ENCODE data around the gene HPCAL1. TPM values are rescaled to one million over a fixed set of nuclear protein-coding genes. Genes with fewer than 3 reads are reported as not detected.

Gene HPCAL1
- total RNA-seq, 1 experiment from 2014 or later, result 26.9 TPM

DNA sequence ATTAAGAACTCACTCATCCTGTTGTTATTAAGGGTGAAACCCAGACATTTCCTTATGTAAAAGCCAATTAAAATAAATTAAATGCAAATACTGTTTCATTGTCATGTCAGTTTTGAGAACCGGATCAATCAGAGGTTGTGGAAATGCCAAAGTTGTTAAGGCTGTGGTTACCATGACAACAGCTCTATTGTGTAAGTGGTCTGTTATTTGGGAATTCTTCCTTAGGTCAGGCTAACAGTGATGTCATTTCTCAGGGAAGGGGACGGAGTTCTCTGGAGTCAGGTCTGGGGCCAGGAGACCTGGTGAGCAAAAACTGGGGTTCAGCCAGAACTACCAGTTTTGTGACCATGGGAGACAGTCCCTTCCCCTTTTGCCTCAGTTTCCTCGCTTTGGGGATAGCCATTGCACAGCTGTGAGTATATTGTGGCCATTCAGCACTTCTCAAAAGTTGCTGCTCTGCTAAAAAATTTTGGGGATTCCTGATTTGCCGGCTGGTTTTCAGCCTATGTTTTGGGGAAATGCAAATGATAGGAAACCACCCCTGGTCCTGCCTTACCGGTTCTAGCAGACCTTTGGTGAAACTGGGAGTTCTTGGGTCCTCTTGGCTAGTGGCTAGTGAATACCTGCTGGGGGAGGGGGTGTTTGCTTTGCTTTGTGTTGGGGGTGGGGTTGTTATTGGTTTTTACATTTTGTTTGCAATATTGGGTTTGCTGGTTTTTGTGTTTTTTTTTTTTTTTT is 21.6 kb downstream of the HPCAL1 start:
- H3K27ac Mint-ChIP-seq (ENCODE audit: unreplicated experiment), result peak overlapping the region; percentile 87
- H3K4me3 Mint-ChIP-seq (ENCODE audit: unreplicated experiment), result no peak overlapping the region
- peak in 1 of 2 experiments; percentile 35 for DNase-seq
- intact Hi-C loops (cut with micrococcal nuclease; ENCODE audit: unreplicated experiment), result no loop called here
- POLR2A ChIA-PET, result no interaction called here
- Histone ChIP-seq H3K4me3 (ENCODE audit: low read depth, low read length) (no peak overlapping the region), H3K9me3 (peaks cover 10% of the 10 kb centered on the region; the same call in 1 of the 2 replicates), H3K4me1 (peaks cover 47% of the 10 kb centered on the region), H3K36me3 (ENCODE audit: control insufficient read depth, insufficient read depth, low read length) (peaks cover 3% of the 10 kb centered on the region; the same call in 1 of the 2 replicates), H3K27me3 (replicated peaks; ENCODE audit: control insufficient read depth, insufficient read depth, low read length) (no peaks in the 10 kb centered on the region)
- peaks cover 28% of the 10 kb centered on the region for H3K4me1 Mint-ChIP-seq (ENCODE audit: low read depth, unreplicated experiment)
- H3K9me3 Mint-ChIP-seq (ENCODE audit: unreplicated experiment), result peaks cover 11% of the 10 kb centered on the region
- TF ChIP-seq CTCF (IDR thresholded peaks at IDR 0.05; ENCODE audit: insufficient read depth in 1 of 2, low read depth in 1 of 2, low read length in 1 of 2, severe bottlenecking in 1 of 2, unreplicated experiment in 1 of 2), result no peak
- CTCF ChIA-PET, result interaction anchor here (0.7 to 2.0 kb wide), 2 partner anchors 21 to 334 kb away, joined by 6 to 7 read pairs; partner anchors contain the start of gene HPCAL1
- no peaks in the 10 kb centered on the region for H3K27me3 Mint-ChIP-seq (ENCODE audit: insufficient read depth, unreplicated experiment)
- no TSS peak for BruUV-seq (replicated peaks)
- peaks cover 10% of the 10 kb centered on the region for H3K36me3 Mint-ChIP-seq (ENCODE audit: insufficient read depth, unreplicated experiment)

DNA sequence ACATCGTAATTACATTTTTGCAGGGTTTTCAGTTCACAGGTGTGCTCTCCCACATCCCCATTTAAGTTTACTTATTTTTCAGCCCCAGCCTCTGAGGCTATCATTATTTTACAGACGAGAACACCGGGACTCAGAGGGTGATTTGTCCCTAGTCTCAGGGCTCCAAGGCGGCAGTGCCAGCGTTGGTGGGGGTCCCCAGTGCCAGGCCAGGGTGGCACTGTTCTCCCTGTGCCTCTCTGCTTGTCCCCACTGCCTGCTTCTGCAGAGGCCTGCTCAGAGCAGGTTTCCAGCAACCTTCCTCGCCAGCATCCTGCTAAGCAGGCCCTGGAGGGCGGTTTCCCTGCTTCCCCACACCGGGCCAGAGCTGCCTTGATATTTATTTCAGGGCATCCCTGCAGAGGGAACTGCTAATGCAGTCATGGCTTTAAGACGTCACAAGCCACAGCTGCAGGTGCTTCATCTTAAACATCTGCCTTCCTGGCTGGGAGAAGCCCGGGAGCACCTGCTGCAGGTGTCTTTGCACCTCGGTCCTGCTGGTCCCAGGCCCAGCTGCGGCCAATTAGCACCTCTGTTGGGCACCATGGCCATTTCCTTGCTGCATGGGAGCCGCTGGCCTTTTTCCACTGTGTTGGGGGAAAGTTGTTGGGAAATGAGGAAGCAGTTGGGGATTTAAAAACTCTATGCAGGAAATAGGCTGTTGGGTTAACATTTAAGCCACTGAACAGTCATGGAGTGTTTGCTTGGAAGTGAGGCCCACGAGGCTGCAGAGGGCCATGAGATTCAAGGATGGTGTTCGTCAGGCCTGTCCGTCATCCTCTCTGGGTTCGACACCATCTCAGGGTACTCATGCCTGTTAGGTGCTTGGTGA is 22.8 kb downstream of the HPCAL1 start:
- intact Hi-C loops (cut with micrococcal nuclease; ENCODE audit: unreplicated experiment), result loop anchor here (5.0 kb wide), 1 partner anchor 82 kb away; no protein-coding TSS in a partner anchor
- no peaks in the 10 kb centered on the region for H3K27me3 Mint-ChIP-seq (ENCODE audit: insufficient read depth, unreplicated experiment)
- CTCF ChIA-PET, result no interaction called here
- no TSS peak for BruUV-seq (replicated peaks)
- DNase-seq, result no peak
- H3K27ac Mint-ChIP-seq (ENCODE audit: unreplicated experiment), result peak overlapping the region; percentile 68
- H3K4me3 Mint-ChIP-seq (ENCODE audit: unreplicated experiment), result no peak overlapping the region
- no peaks in the 10 kb centered on the region for H3K27me3 ChIP-seq (replicated peaks; ENCODE audit: control insufficient read depth, insufficient read depth, low read length)
- H3K36me3 Mint-ChIP-seq (ENCODE audit: insufficient read depth, unreplicated experiment), result peaks cover 5% of the 10 kb centered on the region
- H3K9me3 Mint-ChIP-seq (ENCODE audit: unreplicated experiment), result peaks cover 9% of the 10 kb centered on the region
- H3K4me1 ChIP-seq, result peaks cover 59% of the 10 kb centered on the region
- TF ChIP-seq CTCF (IDR thresholded peaks at IDR 0.05; ENCODE audit: insufficient read depth in 1 of 2, low read depth in 1 of 2, low read length in 1 of 2, severe bottlenecking in 1 of 2, unreplicated experiment in 1 of 2), result no peak
- no peak overlapping the region for H3K4me3 ChIP-seq (ENCODE audit: low read depth, low read length)
- peaks cover 40% of the 10 kb centered on the region for H3K4me1 Mint-ChIP-seq (ENCODE audit: low read depth, unreplicated experiment)
- POLR2A ChIA-PET, result no interaction called here
- peaks cover 8% of the 10 kb centered on the region; the same call in 1 of the 2 replicates for H3K9me3 ChIP-seq
- peaks cover 3% of the 10 kb centered on the region; the same call in 1 of the 2 replicates for H3K36me3 ChIP-seq (ENCODE audit: control insufficient read depth, insufficient read depth, low read length)

GRCh38 chr2:10326151-10326616 is 23.5 kb downstream of the HPCAL1 start:
- Mint-ChIP-seq H3K27ac (ENCODE audit: unreplicated experiment) (peak overlapping the region; percentile 68), H3K27me3 (ENCODE audit: insufficient read depth, unreplicated experiment) (no peaks in the 10 kb centered on the region), H3K4me1 (ENCODE audit: low read depth, unreplicated experiment) (peaks cover 47% of the 10 kb centered on the region), H3K36me3 (ENCODE audit: insufficient read depth, unreplicated experiment) (peaks cover 5% of the 10 kb centered on the region), H3K9me3 (ENCODE audit: unreplicated experiment) (peaks cover 2% of the 10 kb centered on the region), H3K4me3 (ENCODE audit: unreplicated experiment) (no peak overlapping the region)
- ChIA-PET POLR2A (no interaction called here), CTCF (no interaction called here)
- no TSS peak for BruUV-seq (replicated peaks)
- peaks cover 3% of the 10 kb centered on the region; the same call in 1 of the 2 replicates for H3K9me3 ChIP-seq
- no peaks in the 10 kb centered on the region for H3K27me3 ChIP-seq (replicated peaks; ENCODE audit: control insufficient read depth, insufficient read depth, low read length)
- H3K4me1 ChIP-seq, result peaks cover 65% of the 10 kb centered on the region
- H3K36me3 ChIP-seq (ENCODE audit: control insufficient read depth, insufficient read depth, low read length), result peaks cover 3% of the 10 kb centered on the region; the same call in 1 of the 2 replicates
- H3K4me3 ChIP-seq (ENCODE audit: low read depth, low read length), result no peak overlapping the region
- DNase-seq, result no peak
- no peak for TF ChIP-seq CTCF (IDR thresholded peaks at IDR 0.05; ENCODE audit: insufficient read depth in 1 of 2, low read depth in 1 of 2, low read length in 1 of 2, severe bottlenecking in 1 of 2, unreplicated experiment in 1 of 2)
- intact Hi-C loops (cut with micrococcal nuclease; ENCODE audit: unreplicated experiment), result loop anchor here (5.0 kb wide), 1 partner anchor 81 kb away; no protein-coding TSS in a partner anchor

Data from Caco-2 (cell line).